GM12878 (cell line): Measurements from ENCODE around the gene SMARCAL1. TPM values are rescaled to one million over a fixed set of nuclear protein-coding genes. Genes with fewer than 3 reads are reported as not detected.

ENCODE experiments used
- ATAC-seq: fragments of 200-7000 bp; cut with Tn5 transposase; 3 replicates; pipeline ENCODE4 v1.9.1; 2020; ENCODE audit warnings: mild to moderate bottlenecking, moderate library complexity
- Bru-seq: library from RNA; stranded (reverse); fragments of 400-500 nt; gene quantifications from one replicate; lab custom pipeline; 2021; lab: Mats Ljungman, UMichigan
- BruChase-seq, 2 experiments: library from RNA; stranded (reverse); fragments of 400-500 nt; gene quantifications; one replicate each; lab custom pipeline; 2021; lab: Mats Ljungman, UMichigan
- BruUV-seq: library from RNA; stranded (reverse); fragments of 400-500 nt; replicated peaks from 2 replicates; lab custom pipeline; 2021; lab: Mats Ljungman, UMichigan
- CTCF ChIA-PET: fragments of 300-600 bp; sonication (Branson Sonifier 250); formaldehyde crosslinking; extraction: SDS; loops from one replicate; lab custom pipeline; 2021; ENCODE audit warnings: inconsistent platforms; lab: Yijun Ruan, JAX
- POLR2A ChIA-PET: fragments of 350-600 bp; formaldehyde crosslinking; extraction: SDS; loops from one replicate; lab custom pipeline; 2021; ENCODE audit warnings: inconsistent platforms; lab: Charles Lee
- RAD21 ChIA-PET: fragments of 300-600 bp; sonication (Branson Sonifier 250); formaldehyde crosslinking; loops from one replicate; lab custom pipeline; 2023; ENCODE audit warnings: antibody characterized with exemption; ENCODE audit not compliant: unreplicated experiment; lab: Charles Lee
- SMC1A ChIA-PET: fragments of 300-600 bp; sonication (Branson Sonifier 250); formaldehyde crosslinking; loops from one replicate; lab custom pipeline; 2023; ENCODE audit not compliant: unreplicated experiment, uncharacterized antibody; lab: Charles Lee
- DNase-seq: peaks from one replicate; pipeline ENCODE4 v3.0.0-alpha.2; 2011; ENCODE audit warnings: low read depth, low spot score
- FAIRE-seq: peaks from 3 replicates; lab custom pipeline; 2011; peaks lifted over from hg19 to GRCh38; lab: Jason Lieb, UNC
- H2AFZ ChIP-seq: 2 replicates; pipeline ENCODE4 v1.6.0; 2011; ENCODE audit warnings: low read depth, low read length, control low read depth; ENCODE audit not compliant: control insufficient read depth
- H3K27ac ChIP-seq: 2 replicates; pipeline ENCODE4 v1.5.1; 2011; ENCODE audit warnings: control low read depth; ENCODE audit not compliant: control insufficient read depth, insufficient read depth
- H3K27me3 ChIP-seq, 2 experiments: replicated peaks in 1 of 2; 2 replicates each; pipeline versions ENCODE4 v1.6.0 to v1.6.1; 2011; ENCODE audit warnings: low read length in 1 of 2; ENCODE audit not compliant: control insufficient read depth in 2 of 2, insufficient read depth in 2 of 2
- H3K36me3 ChIP-seq, 2 experiments: 2 replicates each; pipeline ENCODE4 v1.5.1; 2011; ENCODE audit warnings: low read length in 1 of 2; ENCODE audit not compliant: control insufficient read depth in 2 of 2, insufficient read depth in 2 of 2
- H3K4me1 ChIP-seq: 2 replicates; pipeline ENCODE4 v1.6.1; 2011; ENCODE audit warnings: mild to moderate bottlenecking, low read length, moderate library complexity, mixed read lengths; ENCODE audit not compliant: control insufficient read depth, insufficient read depth
- H3K4me2 ChIP-seq: 2 replicates; pipeline ENCODE4 v1.6.0; 2011; ENCODE audit warnings: control low read depth; ENCODE audit not compliant: control insufficient read depth, insufficient read depth
- H3K4me3 ChIP-seq: fragments of 200-600 bp; sonication (generic); 2 replicates; pipeline ENCODE4 v1.5.1; 2016
- H3K79me2 ChIP-seq: 2 replicates; pipeline ENCODE4 v1.6.0; 2011; ENCODE audit warnings: low read length; ENCODE audit not compliant: control insufficient read depth, insufficient read depth
- H3K9ac ChIP-seq: 2 replicates; pipeline ENCODE4 v1.8.0; 2011; ENCODE audit warnings: low read length, control low read depth, mixed read lengths; ENCODE audit not compliant: control insufficient read depth, insufficient read depth
- H3K9me3 ChIP-seq: replicated peaks from 3 replicates; pipeline ENCODE4 v1.5.1; 2011; ENCODE audit warnings: mild to moderate bottlenecking, low read length; ENCODE audit not compliant: control insufficient read depth, insufficient read depth
- H4K20me1 ChIP-seq: 2 replicates; pipeline ENCODE4 v1.6.0; 2011; ENCODE audit not compliant: control insufficient read depth, insufficient read depth
- BRCA1 ChIP-seq: IDR thresholded peaks from 2 replicates; pipeline ENCODE4 v1.6.1; 2011; ENCODE audit warnings: low read depth, low read length, improper control_type of control experiment
- KAT2A ChIP-seq: conservative IDR thresholded peaks from 2 replicates; pipeline ENCODE4 v1.6.1; 2011; ENCODE audit warnings: low read depth, low read length; ENCODE audit not compliant: control insufficient read depth
- NFXL1 ChIP-seq: fragments of 450-650 bp; IDR thresholded peaks from 2 replicates; pipeline ENCODE4 v1.6.1; 2017; ENCODE audit warnings: antibody characterized with exemption, mild to moderate bottlenecking, borderline replicate concordance
- POLR2AphosphoS2 ChIP-seq: IDR thresholded peaks from 2 replicates; pipeline ENCODE4 v1.6.1; 2011; ENCODE audit warnings: low read depth, mild to moderate bottlenecking, low read length, improper control_type of control experiment, moderate library complexity
- POU2F2 ChIP-seq: IDR thresholded peaks from 3 replicates; pipeline ENCODE4 v1.6.1; 2011; ENCODE audit warnings: low read depth, mild to moderate bottlenecking, low read length, borderline replicate concordance
- RELA ChIP-seq: fragments of 450-650 bp; IDR thresholded peaks from 2 replicates; pipeline ENCODE4 v1.8.0; 2014; ENCODE audit warnings: borderline replicate concordance; ENCODE audit not compliant: partially characterized antibody
- WGBS: methylation state at CpG from one replicate; pipeline ENCODE4 v1.1.6; 2016; ENCODE audit warnings: low lambda C conversion rate; ENCODE audit not compliant: insufficient replicate concordance, insufficient coverage; ENCODE audit errors: missing lambda C conversion rate; 5-methylcytosine and 5-hydroxymethylcytosine counted together
- in situ Hi-C: fragments of 300-500 bp; cut with MboI; formaldehyde crosslinking; loops from 9 replicates; pipeline ENCODE4 v1.14.3; 2018; ENCODE audit warnings: mixed read lengths
- intact Hi-C: fragments of 100-400 bp; cut with micrococcal nuclease; formaldehyde crosslinking; loops from one replicate; pipeline ENCODE4 v1.14.2; 2022; ENCODE audit not compliant: unreplicated experiment
- long read RNA-seq, 2 experiments: library from polyadenylated mRNA; unstranded; transcript quantifications; one replicate each; pipeline ENCODE4 v2.0.0, GENCODE V29; 2019 to 2020
- polyA minus RNA-seq, 3 experiments: library from RNA; depleted of rRNA, polyadenylated mRNA; stranded (reverse); fragments of >200 nt; gene quantifications; 2 replicates each; pipeline ENCODE4 v1.2.3, GENCODE V29; 2011
- polyA plus RNA-seq, 11 experiments: library from polyadenylated mRNA; depleted of rRNA in 4 of 11; unstranded in 6 of 11; stranded (reverse) in 5 of 11; fragments of >200 nt; fragmentation: Nextera tagmentation in 4 of 11; fragmentation: Illumina TruSeq in 1 of 11; extraction: Ambion mirVana in 4 of 11; extraction: Trizol in 1 of 11; gene quantifications; 1 replicate in 1 of 11; 2 replicates in 10 of 11; pipeline versions ENCODE4 v1.2.1 to v1.2.3, GENCODE V29; 2011 to 2016; ENCODE audit warnings: inconsistent platforms in 2 of 11, missing spikeins in 2 of 11, low read depth in 1 of 11
- total RNA-seq, 4 experiments: library from RNA; depleted of rRNA in 3 of 4; stranded (reverse); fragments of >200 nt in 3 of 4; fragmentation: Illumina TruSeq in 1 of 4; extraction: Trizol in 1 of 4; gene quantifications; 2 replicates each; pipeline versions ENCODE4 v1.2.1 to v1.2.3, GENCODE V29; 2013 to 2021
- TF ChIP-seq, protein P1 (sequence below), 3 experiments: IDR thresholded peaks in 2 of 3; conservative IDR thresholded peaks in 1 of 3; 2 replicates each; pipeline ENCODE4 v1.5.1; 2011; ENCODE audit warnings: low read depth in 3 of 3, low read length in 3 of 3, mild to moderate bottlenecking in 3 of 3, control low read depth in 2 of 3, moderate library complexity in 2 of 3, inconsistent platforms in 1 of 3, mixed read lengths in 1 of 3; ENCODE audit not compliant: control insufficient read depth in 2 of 3, insufficient read depth in 1 of 3; ENCODE audit errors: extremely low read depth in 1 of 3
- TF ChIP-seq, protein P2 (sequence below): IDR thresholded peaks from 2 replicates; pipeline ENCODE4 v1.6.1; 2012; ENCODE audit warnings: mild to moderate bottlenecking, low read depth, low read length

The SMARCAL1 gene
- 95.5 and 96.6 TPM in 2 replicates for total RNA-seq (2013; cell fraction: nucleolus; rRNA removed)
- total RNA-seq (2014; rRNA removed) = 16.3 and 20.6 TPM in 2 replicates
- 15.5 and 16.1 TPM in 2 replicates for total RNA-seq (2014; rRNA removed; fragmentation: Illumina TruSeq; extraction: Trizol)
- 22.5 and 24.6 TPM in 2 replicates for total RNA-seq (2021)
- polyA plus RNA-seq (2011; ENCODE audit: low read depth) = 14.4 TPM
- 24.0 and 31.7 TPM in 2 replicates for polyA plus RNA-seq (2011; rRNA removed)
- polyA plus RNA-seq (2011; cell fraction: cytosol; rRNA removed) = 30.5 and 33.7 TPM in 2 replicates
- polyA plus RNA-seq (2011; cell fraction: nucleus; rRNA removed) = 34.4 and 38.4 TPM in 2 replicates
- 15.8 and 19.3 TPM in 2 replicates for polyA plus RNA-seq (2012)
- 15.9 and 22.2 TPM in 2 replicates for polyA plus RNA-seq (2014; fragmentation: Illumina TruSeq; extraction: Trizol)
- 10 to 100 TPM; 10.8 to 11.4 TPM for polyA plus RNA-seq (2014; fragmentation: Nextera tagmentation; extraction: Ambion mirVana)
- polyA plus RNA-seq (2014; rRNA removed) = 21.3 and 23.3 TPM in 2 replicates
- 10 to 100 TPM; 31.3 to 32.9 TPM for polyA plus RNA-seq (2016; fragmentation: Nextera tagmentation; extraction: Ambion mirVana)
- 58.6 and 65.2 TPM in 2 replicates for polyA minus RNA-seq (2011; rRNA and poly(A)+ RNA removed)
- polyA minus RNA-seq (2011; cell fraction: cytosol; rRNA and poly(A)+ RNA removed) = 12.3 and 18.9 TPM in 2 replicates
- 52.5 and 77.1 TPM in 2 replicates for polyA minus RNA-seq (2011; cell fraction: nucleus; rRNA and poly(A)+ RNA removed)
- Bru-seq, nascent RNA = percentile 67 among the genes with signal in this experiment
- percentile 69 among the genes with signal in this experiment for BruChase-seq, experiment 1, labeled RNA remaining after a 6-hour chase
- percentile 68 among the genes with signal in this experiment for BruChase-seq, experiment 2, labeled RNA remaining after a 2-hour chase
- long read RNA-seq, experiment 1, transcript SMARCAL1-201 (18 exons, 3,271 nt) = major isoform, 7 of 21 reads
- long read RNA-seq, experiment 1, partial matches to known transcripts = 4 of 21 reads
- long read RNA-seq, experiment 1, other reads (novel, unspliced or antisense) = 7 of 21 reads
- long read RNA-seq, experiment 2, transcript SMARCAL1-201 (18 exons, 3,271 nt) = major isoform, 89 of 190 reads
- long read RNA-seq, experiment 2, transcript SMARCAL1-202 (18 exons, 3,056 nt) = minor isoform, 22 of 190 reads
- long read RNA-seq, experiment 2, partial matches to known transcripts = 42 of 190 reads
- long read RNA-seq, experiment 2, other reads (novel, unspliced or antisense) = 37 of 190 reads

DNA sequence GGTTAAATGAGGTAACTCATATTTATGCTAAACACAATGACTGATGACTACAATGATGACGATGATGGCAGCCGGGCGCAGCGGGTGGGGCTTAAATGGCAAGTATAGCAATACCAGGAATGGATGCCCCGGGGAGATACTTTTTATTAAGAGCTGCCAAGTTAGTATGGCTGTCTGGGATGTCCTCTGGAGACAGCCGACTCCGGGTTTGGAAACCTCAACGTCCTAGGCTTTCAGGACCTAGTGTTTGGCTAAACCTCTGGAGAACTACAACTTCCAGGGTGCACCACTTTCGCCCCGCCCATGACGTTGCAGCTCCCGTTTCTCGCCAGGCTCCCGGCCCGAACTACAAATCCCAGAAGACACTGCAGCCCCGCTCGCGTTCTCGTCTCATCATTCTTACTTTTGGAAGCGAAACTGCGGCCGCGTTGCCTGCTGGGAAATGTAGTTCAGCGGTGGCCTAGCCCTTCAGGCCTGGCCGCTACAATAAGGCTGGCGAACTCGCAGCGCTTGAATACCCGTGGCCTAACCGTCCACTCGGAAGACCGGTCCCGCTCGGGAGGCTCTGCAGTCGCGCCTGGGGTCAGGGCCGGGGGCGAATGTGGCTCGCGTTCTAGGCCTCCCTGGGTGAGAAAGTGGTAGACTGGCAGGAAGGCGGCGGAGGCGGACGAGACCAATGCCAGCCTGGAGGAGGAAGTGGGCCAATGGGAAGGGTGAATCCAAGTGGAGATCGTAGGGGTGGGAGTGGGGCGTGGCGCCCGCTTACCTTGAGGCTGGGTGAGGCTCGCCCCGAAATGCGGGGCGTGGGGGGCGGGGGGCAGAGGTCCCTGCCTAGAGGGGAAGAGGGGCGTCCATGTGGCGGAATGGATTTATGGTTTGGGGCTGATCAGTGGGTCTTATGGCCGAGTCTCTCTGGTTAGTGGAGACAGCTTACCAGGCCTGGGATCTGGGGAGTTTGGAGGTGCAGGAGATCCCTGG, at the start of gene SMARCAL1:
TSS of gene SMARCAL1 (plus strand) at position 463 of the 978 bp plus-strand sequence. CDS start 2,221 bp downstream, outside the sequence.
- ATAC-seq (peak; percentile 92), DNase-seq (peak; percentile 92), FAIRE-seq (peak; percentile 99)
- RAD21 ChIA-PET = interaction anchor here (0.5 to 1.9 kb wide), 3 partner anchors 85 to 302 kb away, joined by 3 to 10 read pairs (median 5); no protein-coding TSS in a partner anchor
- no TSS peak for BruUV-seq
- 9% methylated on average over 52 of the region's 56 CpGs for WGBS
- Histone ChIP-seq H3K9me3 (no peaks in the 10 kb centered on the region), H3K36me3 (no peaks in the 10 kb centered on the region; a peak in 2 of 4 replicates), H3K4me1 (peaks cover 10% of the 10 kb centered on the region), H3K4me2 (peak within 1 kb of the TSS; percentile 84), H4K20me1 (no peaks in the 10 kb centered on the region), H2AFZ (peak within 1 kb of the TSS; percentile 100), H3K27ac (peak within 1 kb of the TSS; percentile 97), H3K27me3 (no peaks in the 10 kb centered on the region), H3K79me2 (peaks cover 8% of the 10 kb centered on the region), H3K4me3 (peak within 1 kb of the TSS; percentile 82), H3K9ac (peak within 1 kb of the TSS; percentile 87)
- in situ Hi-C loops = no loop called here
- SMC1A ChIA-PET = interaction anchor here (1.0 to 10.3 kb wide), 4 partner anchors 10 to 191 kb away, joined by 3 to 84 read pairs (median 6); partner anchors contain the start of gene RPL37A
- intact Hi-C loops = loop anchor here (1.0 to 10.0 kb wide), 4 partner anchors 86 to 300 kb away; partner anchors contain the start of gene RPL37A
- POLR2A ChIA-PET = interaction anchor here (0.7 to 2.3 kb wide), 5 partner anchors 12 to 410 kb away, joined by 3 to 16 read pairs (median 4); partner anchors contain the start of gene RPL37A
- CTCF ChIA-PET = interaction anchor here (0.8 to 13.3 kb wide), 7 partner anchors 8 to 302 kb away, joined by 3 to 116 read pairs (median 4); partner anchors contain the start of gene XRCC5
- TF ChIP-seq BRCA1 = peak; percentile 73
- TF ChIP-seq, protein P1, sequence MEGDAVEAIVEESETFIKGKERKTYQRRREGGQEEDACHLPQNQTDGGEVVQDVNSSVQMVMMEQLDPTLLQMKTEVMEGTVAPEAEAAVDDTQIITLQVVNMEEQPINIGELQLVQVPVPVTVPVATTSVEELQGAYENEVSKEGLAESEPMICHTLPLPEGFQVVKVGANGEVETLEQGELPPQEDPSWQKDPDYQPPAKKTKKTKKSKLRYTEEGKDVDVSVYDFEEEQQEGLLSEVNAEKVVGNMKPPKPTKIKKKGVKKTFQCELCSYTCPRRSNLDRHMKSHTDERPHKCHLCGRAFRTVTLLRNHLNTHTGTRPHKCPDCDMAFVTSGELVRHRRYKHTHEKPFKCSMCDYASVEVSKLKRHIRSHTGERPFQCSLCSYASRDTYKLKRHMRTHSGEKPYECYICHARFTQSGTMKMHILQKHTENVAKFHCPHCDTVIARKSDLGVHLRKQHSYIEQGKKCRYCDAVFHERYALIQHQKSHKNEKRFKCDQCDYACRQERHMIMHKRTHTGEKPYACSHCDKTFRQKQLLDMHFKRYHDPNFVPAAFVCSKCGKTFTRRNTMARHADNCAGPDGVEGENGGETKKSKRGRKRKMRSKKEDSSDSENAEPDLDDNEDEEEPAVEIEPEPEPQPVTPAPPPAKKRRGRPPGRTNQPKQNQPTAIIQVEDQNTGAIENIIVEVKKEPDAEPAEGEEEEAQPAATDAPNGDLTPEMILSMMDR (IDR thresholded peaks at IDR 0.05 in 2 of 3, conservative IDR thresholded peaks at IDR 0.05 in 1 of 3; ENCODE audit: control insufficient read depth in 2 of 3, extremely low read depth in 1 of 3, insufficient read depth in 1 of 3, low read depth in 3 of 3, low read length in 3 of 3) = no peak
- TF ChIP-seq NFXL1 = no peak
- TF ChIP-seq RELA = peak; percentile 85
- no peak for TF ChIP-seq KAT2A
- no peak; the same call in 1 of the 2 replicates for TF ChIP-seq POLR2AphosphoS2
- TF ChIP-seq POU2F2 = no peak
- TF ChIP-seq, protein P2, sequence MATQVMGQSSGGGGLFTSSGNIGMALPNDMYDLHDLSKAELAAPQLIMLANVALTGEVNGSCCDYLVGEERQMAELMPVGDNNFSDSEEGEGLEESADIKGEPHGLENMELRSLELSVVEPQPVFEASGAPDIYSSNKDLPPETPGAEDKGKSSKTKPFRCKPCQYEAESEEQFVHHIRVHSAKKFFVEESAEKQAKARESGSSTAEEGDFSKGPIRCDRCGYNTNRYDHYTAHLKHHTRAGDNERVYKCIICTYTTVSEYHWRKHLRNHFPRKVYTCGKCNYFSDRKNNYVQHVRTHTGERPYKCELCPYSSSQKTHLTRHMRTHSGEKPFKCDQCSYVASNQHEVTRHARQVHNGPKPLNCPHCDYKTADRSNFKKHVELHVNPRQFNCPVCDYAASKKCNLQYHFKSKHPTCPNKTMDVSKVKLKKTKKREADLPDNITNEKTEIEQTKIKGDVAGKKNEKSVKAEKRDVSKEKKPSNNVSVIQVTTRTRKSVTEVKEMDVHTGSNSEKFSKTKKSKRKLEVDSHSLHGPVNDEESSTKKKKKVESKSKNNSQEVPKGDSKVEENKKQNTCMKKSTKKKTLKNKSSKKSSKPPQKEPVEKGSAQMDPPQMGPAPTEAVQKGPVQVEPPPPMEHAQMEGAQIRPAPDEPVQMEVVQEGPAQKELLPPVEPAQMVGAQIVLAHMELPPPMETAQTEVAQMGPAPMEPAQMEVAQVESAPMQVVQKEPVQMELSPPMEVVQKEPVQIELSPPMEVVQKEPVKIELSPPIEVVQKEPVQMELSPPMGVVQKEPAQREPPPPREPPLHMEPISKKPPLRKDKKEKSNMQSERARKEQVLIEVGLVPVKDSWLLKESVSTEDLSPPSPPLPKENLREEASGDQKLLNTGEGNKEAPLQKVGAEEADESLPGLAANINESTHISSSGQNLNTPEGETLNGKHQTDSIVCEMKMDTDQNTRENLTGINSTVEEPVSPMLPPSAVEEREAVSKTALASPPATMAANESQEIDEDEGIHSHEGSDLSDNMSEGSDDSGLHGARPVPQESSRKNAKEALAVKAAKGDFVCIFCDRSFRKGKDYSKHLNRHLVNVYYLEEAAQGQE = no peak
